GM21390 (cell line): ENCODE data around the gene ST3GAL2.
"Not testable (repeated sequence)": the region's sequence is repeated elsewhere in the genome, so short reads cannot be mapped to it uniquely, and the experiment has no call there.

Source experiments
- ATAC-seq: cut with Tn5 transposase; IDR thresholded peaks from one replicate; pipeline ENCODE4 v1.9.1; 2021; ENCODE audit not compliant: unreplicated experiment

ST3GAL2 gene

DNA sequence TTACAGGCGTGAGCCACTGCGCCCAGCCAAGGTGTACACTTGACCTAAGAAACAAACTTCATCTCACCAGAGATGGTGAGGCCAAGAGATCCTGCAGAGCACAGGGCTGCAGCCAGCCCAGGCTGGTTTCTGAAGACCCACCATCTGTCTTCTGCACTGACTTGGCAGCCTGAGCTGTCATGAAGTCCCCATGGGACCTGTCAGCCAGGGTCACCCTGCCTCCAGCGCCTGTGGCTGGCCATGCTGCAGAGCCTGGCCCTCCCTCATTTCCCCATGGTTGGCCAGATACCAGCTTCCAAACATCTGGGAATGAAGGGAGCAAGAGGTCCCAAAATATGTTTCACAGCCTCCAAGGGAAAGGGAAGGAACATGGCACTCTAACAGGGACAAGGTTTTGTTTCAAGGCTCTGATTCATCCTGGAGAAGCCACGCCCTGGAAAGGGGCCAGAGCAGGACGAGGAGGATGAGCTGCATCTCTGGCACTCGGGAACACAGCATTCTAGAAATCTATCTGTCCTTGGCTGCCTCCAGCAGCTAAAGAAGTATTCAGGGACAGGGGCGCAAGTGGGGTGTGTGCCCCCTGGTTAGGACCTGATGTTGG is 46.9 kb downstream of the ST3GAL2 start:
- ATAC-seq = no peak

DNA sequence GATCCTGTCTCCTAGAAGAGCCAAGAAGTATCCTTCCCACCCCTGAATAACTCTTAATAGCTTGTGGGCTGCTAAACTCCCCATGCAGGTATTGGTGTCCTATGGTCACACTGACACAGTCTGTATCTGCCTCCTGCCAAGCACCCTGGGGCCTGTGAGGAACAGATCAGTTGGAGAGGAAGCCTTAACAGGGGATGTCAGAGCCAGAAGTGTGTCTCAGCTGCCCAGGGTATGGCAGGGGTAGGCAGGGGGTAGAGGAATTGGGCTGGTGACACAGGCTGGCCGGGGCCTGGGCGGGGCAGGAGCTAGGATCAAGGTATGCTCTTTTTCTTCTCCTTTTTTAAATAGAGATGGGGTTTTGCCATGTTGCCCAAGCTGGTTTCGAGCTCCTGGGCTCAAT is 47.5 kb downstream of the ST3GAL2 start:
- ATAC-seq = no peak

DNA sequence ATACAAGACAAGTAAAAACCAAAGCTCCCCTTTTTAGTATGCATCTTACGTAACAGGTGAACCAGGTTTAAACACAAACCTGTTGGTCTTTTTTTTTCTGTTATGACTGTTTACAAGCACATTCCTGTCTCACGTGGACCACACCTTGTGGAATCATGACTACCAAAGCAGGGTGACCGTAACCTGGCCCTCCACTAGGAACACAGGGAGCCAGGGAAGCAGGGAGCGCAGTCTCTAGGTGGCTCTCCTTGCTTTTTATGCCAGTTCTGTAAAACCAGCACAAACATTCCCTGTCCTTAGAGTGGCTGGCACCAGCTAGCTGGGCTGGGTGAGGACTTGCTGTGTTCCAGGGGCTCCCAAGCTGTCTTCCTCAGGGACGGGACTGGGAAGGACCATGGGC is 48.1 kb downstream of the ST3GAL2 start:
- ATAC-seq = no peak

DNA sequence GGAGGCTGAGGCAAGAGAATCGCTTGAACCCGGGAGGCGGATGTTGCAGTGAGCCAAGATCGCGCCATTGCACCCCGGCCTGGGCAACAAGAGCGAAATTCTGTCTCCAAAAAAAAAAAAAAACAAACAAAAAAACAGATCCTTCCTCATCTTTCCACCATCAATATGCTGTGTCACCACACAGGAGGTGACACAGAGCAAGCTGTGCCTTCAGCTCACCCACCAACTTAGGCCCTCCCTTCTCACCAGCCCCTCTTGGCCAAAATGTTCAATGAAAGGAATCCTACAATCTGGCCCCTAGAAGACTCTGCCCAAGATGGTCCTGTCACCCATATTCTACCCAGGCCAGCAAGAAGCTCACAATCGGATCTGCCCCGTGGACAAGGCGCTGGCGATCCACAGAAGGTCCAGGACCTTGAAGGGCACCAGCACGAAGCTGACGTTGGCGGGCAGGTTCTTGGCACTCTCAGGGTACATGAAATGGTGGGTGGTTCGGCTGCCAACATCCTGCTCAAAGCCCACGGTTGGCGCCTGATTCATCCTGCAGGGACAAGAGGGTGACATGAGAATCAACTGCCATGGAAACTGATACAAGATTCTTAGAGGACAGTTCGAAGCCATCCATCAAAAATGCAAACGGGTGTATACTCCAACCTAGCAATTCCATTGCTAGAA is 50.8 kb downstream of the ST3GAL2 start:
- ATAC-seq = no peak

DNA sequence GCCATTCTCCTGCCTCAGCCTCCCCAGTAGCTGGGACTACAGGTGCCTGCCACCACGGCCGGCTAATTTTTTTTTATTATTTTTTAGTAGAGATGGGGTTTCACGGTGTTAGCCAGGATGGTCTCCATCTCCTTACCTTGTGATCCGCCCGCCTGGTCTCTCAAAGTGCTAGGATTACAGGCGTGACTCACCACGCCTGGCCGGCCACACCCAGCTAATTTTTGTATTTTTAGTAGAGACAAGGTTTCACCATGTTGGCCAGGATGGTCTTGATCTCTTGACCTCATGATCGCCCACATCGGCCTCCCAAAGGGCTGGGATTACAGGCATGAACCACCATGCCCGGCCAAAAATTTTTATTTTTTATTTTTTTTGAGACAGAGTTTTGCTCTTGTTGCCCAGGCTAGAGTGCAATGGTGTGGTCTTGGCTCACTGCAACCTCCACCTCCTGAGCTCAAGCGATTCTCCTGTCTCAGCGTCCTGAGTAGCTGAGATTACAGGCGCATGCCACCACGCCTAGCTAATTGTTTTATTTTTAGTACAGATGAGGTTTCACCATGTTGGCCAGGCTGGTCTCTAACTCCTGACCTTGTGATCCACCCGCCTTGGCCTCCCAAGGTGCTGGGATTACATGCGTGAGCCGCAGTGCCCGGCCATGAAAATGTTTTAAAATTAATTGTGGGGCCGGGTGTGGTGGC is 52.5 kb downstream of the ST3GAL2 start:
- not testable (repeated sequence) for ATAC-seq

DNA sequence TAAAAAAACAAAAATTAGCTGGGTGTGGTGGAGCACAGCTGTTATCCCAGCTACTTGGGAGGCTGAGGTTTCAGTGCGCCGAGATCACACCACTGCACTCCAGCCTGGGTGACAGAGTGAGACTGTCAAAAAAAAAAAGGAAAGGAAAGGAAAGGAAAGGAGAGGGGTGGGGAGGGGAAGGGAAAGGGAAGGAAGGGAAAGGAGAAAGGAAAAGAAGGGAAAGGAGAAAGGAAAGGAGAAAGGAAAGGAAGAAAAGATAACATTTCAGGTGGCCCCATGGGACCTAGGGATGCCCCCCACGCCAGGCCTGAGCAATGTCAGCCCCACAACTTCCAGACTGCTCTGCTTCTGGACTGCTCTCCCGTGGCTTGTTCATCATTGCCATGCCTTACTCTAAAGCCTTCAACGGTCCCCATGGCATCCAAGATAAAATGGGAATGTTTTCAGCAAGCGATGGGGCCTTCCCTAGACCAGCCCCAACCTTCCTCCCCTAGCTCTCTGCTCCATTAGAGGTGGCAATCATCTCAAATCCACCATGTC is 55.4 kb downstream of the ST3GAL2 start:
- no peak for ATAC-seq

DNA sequence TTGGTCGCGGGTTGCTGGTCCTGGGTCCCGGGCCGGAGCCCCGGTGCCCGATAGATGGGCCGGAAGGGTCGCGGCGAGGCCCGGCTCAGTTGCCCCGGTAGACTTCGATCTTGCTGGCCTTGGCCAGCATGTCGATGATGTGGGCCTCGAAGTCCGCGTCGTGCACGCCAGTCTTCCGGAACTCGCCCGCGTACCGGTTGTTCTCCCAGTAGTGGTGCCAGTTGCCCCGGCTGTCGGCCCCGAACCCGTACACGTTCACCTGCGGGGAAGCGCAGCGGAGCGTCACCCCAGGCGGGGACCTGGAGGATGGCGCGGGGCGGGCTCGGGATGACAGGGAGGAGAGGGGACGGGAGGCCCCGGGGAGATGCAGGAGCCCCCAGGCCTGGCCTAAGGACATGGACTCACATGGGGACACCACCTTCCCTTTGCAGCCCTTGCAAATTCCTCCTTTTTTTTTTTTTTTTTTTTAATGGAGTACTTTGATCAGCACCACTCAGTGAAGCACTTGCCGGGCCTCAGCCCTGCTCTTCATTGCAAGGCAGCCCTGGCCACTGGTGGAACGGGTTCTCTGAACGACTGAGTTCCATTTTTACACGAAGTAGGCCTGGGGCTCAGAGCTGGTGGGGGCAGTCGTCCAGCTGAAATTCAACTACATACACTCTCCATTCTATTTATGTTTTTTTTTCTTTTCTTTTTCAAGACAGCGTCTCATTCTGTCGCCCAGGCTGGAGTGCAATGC is 57.1 kb downstream of the ST3GAL2 start:
- ATAC-seq = no peak

DNA sequence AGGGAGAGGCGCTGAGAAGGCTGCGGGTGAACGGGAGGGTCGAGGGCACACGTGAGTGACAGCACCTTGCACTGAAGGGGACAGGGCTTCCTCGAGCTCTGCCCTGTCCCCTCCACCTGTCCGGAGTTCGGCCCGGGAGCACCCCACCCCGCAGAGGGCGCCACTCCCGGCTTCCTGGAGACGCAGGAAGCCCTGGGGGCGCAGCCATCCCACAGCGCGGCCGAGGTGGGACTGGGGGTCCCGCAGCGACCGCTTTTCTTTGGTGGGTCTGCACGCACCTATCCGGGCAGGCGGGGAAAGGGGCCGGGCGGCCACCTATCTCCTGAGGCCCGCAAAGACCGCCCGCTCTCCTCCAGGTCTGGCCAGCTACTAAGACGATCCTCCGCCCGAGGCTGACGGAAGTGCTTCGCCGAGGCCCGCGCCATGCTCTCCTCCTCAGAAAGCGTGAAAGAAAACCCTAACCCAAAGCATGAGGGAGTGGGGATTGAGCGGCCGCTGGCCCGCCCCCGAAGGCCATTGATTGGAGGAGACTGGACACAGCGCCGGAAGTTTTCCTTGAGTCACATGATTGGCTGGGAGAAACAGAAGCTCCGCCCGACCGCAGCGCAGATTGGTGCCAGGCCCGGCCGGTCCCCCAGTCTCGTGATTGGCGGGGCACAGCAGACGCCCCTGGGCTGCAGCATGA is 57.8 kb downstream of the ST3GAL2 start:
- peak; percentile 88 for ATAC-seq

DNA sequence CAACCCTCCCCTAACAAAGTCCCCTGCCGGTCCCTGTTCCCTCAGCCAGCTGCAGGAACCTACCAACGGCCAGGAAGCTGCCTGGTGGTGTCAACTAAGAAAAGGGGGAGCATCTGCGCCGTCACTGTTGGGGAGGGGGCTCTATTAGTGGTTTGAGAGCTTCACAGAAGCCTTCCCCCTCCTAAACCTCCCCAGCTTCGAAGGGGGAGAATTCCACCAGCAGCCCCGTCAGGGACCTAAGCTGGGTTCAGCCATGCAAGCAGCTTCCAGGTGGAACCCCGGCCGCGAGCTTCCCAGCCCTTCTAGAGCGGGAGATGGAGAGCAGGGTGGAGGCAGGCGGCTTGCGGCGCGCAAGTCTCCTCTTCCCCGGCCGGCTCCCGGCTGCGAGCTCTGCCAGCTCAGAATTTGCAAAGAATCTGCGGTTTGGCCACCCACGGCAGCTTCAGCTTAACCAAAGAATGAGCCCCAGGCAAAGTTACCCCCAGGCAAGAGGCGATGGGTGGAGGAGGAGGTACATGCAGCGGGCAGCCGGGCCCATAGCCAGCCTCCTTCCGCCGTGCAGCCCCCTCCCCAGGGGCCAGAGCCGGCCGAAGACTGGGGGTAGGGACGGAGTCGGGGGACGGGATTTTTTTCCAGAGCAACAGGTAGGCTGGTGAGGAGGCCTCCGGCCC is 58.5 kb downstream of the ST3GAL2 start:
- no peak for ATAC-seq

DNA sequence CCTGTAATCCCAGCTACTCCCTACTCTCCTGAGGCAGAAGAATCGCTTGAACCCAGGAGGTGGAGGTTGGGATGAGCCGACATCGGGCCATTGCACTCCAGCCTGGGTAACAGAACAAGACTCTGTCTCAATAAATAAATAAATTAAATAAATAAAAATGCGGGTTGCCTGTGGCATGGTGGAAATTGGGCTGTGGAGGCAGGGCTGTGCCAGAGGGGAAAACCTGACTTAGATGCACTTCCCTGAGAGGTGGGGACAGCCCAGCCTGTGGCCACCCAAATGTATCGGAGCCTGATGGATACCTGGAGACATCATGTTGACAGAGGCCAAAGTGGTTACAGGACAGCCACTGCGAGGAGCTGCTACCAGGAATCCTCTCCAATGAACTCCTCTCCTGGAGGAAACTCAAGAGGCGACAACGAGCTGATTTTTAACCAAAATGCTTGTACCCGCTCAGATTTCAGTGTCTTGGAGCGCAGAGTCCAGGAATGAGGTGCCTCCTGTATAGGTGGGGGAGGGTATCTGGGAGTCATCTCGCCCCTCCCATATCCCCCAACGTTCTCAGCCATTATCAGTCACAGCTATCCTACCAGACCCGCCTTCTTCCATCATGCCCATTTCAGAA is 59.9 kb downstream of the ST3GAL2 start:
- ATAC-seq = no peak

DNA sequence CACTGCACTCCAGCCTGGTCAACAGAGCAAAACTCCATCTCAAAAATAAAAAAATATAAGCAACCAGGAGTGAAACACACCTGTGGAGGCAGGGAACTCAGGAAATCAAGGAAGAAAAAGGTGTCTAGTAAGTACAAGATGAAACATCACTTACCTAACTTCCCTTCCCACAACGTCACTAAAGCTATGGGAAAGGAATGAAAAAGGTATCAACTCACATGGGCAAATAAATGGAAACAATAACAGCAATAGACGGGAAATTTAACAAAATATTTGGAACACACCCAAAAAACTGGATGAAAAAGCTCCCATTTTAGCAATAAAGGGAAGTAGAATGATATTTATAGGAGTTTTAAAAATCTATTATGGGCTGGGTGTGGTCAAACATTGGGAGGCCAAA is 61.1 kb downstream of the ST3GAL2 start:
- ATAC-seq = no peak

DNA sequence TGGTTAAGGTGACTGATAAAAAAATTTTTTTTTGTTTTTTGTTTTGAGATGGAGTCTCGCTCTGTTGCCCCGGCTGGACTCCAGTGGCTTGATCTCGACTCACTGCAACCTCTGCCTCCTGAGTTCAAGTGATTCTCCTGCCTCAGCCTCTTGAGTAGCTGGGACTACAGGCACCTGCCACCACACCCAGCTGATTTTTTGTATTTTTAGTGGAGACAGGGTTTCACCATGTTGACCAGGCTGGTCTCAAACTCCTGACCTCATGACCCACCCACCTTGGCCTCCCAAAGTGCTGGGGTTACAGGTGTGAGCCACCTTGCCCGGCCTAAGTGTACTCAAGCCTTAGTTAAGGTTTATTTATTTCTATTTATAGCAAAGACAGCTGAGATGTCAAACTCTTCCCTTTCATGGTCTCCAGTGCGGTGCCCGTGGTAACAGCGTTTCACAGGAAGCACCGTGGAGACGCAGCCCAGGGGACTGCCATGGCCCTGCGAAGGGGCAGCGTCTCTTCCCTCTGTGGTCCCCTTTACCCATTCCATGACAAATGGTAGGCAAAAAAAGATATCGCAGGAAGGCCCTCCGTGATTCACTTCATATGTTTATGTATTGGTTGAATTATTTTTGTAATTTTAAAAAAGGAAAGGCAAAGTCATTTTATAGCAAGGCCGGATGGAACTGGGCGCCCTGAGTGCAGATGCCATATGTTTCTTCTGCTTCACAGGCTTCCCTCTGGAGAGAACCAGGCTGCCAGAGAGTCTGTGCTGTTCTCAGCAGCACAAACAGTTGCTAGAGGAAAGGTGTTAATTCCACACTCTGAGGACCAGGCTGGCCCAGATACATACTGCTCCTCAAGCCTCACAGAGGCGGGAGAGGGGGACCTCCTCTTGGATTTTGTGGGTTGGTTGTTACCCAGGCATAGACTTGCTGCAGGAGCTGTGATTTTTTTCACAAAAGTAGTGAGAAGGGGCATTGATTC is 63.0 kb downstream of the ST3GAL2 start:
- ATAC-seq = no peak

DNA sequence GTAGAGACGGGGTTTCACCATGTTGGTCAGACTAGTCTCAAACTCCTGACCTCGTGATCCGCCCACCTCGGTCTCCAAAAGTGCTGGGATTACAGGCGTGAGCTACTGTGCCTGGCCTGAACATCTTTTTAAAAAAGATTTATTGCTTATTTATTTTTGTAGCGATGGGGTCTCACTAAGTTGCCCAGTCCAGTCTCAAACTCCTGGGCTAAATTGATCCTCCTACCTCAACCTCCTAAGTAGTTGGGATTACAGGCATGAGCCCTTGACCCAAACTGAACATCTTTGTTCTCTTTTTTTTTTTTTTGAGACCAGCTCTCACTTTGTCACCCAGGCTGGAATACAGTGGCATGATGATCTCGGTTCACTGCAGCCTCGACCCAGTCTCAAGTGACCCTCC is 64.7 kb downstream of the ST3GAL2 start:
- no peak for ATAC-seq

DNA sequence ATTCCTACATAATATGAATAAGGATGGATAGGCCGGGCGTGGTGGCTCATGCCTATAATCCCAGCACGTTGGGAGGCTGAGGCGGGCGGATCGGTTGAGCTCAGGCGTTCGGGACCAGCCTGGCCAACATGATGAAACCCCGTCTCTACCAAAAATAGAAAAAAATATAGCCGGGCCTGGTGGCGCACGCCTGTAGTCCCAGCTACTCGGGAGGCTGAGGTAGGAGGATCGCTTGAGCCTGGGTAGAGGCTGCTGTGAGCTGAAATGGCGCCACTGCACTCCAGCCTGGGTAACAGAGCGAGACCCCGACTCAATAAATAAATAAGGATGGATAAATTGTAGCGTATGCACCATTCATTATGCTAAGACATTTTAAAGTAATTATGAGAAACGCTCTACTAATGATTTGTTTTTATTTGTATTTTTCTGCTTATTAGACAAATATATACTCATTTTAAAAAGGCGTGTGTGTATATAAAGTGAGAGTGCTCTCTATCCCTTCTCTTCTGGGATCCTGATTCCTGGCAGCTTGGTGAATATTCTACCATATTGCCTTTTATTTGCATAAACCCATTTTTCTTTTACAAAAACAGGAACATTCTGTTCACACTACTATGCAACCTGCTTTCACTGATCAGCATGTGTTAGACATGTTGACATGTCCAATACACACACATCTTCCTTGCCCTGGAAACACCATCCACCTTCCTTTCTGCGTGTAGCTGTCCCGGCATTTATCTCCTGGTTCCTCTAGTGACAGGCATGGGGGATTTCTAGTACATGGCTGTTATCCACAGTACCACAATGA is 65.8 kb downstream of the ST3GAL2 start:
- no peak for ATAC-seq

DNA sequence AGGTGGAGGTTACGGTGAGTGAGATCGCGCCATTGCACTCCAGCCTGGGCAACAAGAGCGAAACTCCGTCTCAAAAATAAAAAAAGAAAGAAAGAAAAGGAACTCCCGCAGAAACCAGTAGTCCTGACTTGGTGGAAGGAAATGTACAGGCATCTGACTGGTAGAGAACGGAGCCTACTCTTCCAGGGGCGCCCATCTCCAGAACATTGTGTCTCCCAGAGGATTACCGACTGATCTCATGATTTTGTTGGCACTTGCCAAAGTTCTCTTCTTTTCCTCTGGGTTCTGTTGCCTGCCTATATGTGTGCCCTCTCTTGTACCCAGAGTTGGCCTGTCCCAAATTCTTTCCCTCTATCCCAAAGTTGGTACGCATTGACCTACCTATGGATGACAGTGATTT is 68.0 kb downstream of the ST3GAL2 start:
- no peak for ATAC-seq

DNA sequence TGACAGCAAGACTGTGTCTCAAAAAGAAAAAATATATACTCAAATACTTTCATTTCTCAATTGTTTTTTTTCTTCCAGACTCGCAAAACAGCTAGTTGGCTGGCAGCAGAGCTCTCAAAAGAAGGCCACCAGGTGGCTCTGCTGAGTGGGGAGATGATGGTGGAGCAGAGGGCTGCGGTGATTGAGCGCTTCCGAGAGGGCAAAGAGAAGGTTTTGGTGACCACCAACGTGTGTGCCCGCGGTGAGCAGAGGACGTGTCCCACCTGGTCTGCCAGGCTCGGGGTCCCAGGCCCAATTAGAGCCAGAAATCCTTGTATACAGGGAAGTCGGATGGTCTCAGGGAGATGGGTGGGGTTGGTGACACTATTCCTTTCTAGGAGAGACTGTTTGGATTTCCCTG is 68.8 kb downstream of the ST3GAL2 start:
- ATAC-seq = not testable (repeated sequence)

DNA sequence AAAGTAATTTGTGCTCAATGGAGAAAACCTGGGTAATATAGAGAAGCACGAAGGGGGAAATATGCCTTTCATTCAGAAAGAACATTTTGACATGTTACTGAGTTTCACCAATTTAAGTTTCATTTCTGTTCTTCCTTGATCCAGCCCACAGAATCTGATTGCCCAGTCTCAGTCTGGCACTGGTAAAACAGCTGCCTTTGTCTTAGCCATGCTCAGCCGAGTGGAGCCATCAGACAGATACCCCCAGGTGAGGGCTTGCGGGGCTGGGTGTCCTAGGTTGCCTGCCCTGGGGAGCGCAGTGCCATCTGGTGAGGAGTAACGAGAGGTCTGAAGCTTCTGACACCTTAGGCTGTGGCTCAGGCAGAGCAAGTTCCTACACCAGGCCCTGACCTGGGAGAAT is 74.5 kb downstream of the ST3GAL2 start:
- ATAC-seq = no peak

DNA sequence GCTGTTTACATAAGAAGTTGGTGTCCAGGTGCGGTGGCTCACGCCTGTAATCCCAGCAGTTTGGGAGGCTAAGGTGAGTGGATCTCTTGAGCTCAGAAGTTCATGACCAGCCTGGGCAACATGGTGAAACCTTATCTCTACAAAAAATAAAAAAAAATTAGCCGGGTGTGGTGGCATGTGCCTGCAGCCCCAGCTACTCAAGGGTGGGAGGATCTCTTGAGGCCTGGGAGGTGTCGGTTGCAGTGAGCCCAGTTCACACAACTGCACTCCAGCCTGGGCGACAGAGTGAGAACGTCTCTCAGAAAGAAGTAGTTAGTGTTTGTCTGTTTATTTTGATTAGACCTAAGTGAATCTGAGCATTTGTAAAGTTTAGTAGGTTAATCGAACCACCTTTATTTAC is 79.3 kb downstream of the ST3GAL2 start:
- ATAC-seq = no peak
